Right kidney (tissue), 1 donor: ENCODE results near the gene C6orf136.

Experiments
- DNase-seq: peaks from one replicate; pipeline ENCODE4 v3.0.0-alpha.2; 2016

The C6orf136 gene

DNA sequence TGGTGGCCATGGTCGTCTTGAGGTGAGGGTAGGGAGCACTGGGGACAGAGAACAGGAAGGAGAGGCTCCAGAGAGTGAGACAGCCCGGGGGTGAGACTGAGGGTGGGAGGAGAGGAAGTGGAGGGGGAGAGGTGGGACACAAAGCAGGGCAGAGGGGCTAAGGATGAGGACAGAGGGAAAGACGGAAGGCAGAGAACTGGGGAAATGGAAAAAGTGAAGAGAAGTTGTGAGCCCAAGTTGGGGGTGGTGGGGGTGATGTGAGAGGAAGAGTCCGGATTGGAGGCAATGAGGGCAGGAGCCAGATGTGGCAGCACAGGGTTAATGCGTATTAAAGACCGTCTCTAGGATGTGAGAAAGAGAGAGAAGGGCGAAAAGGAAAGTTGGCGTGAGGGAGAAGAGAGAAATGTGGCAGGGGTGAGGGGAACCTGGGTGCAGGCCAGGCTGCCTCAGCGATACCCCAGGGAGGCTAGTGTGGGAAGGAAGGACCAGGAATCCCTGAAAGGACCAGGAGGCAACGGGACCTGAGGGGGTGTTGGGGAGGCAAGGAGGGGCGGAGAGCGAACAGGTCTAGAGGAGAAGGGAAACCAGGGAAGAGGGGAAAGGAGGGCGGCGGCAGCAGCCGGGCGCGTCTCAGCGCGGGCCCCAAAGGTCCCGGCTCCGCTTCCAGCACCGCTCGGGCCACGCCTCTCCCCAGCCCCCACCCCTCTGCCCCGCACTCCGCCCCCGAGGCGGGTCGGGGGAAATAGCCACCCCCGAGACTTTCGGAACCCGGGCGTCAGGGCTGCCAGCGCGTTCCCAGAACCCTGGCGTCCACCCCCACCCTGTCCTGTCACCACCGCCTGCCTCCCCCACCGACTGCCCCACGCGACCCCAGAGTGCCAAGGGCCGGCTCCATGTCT is 39.3 kb downstream of the C6orf136 start, which contains the start of gene PPP1R18:
TSS of gene PPP1R18 (minus strand) at position 637 of the 899 bp plus-strand sequence. CDS start at position 10, 627 bp downstream.
- DNase-seq, result peak; percentile 68

DNA sequence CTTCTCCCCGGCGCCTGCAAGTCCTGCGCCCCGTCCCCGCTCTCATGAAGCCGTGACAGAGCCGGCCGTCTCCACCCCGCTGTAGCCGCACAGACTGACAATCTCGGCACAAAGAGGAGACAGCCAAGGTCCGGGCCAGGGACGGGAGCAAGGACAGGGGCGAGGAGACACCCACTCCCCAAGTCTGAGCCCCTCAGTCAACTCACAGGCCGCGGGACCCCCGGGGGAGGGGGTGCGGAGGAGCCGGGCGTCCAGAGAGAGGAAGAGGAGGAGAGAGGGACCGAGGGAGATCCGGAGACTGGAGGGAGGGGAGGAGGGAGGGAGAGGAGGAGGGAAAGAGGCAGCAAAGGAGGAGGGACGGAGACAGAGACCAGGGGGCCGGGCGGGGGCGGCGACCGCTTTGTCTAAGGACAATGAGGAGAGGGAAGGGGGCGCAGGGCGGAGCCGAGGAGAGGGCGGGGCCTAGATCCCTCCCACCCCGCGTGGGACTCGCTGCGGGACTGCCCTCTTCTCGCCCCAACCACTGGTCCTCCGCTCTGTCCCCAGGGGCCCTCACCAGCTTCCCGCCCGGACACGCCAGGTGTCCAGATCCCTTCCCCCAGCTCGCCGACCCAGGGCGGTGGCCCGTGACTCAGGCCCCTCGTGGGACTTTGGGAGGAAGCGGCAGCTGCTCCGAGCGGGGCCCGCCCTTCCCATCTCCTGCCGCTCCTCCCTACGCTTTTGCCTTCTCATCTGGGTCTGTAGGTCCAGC is 40.1 kb downstream of the C6orf136 start:
- peak; percentile 90 for DNase-seq

DNA sequence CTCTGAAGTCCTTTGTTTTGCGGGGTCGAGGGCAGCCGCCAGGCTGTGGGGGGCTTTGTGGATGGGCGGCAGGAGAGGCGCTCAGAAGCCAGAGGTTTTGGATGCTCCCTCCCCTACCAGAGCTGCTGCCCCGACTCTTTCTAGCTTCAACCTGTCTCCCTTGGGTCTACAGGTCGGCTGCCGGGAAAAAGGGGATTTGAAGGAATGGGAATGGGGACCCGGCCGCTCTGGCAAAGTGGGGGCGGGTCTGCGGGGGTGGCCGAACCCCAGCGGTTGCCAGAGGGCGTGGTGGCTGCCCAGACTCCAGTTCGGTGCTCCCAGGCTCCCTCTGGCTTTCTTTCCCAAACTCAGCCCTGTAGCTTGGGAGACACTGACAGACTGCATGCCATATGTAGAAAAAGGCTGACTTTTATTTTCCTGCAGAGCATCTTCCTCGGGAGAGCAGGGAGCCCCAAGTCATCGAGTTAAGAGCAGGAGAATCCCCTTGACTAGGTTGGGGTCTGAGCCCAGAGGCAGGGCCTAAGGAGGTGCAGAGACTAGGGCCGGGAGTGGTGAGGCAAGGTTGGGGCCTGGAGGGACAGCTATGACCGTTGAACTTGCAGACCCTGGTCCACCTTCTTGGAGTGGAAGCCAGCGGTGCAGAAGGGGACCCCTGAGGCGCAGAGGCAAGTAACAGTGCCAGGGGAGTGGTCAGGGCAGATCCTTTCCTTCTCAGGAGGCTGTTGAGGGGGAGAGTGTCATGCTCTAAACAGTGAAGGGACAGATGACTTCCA is 40.9 kb downstream of the C6orf136 start:
- DNase-seq, result no peak

DNA sequence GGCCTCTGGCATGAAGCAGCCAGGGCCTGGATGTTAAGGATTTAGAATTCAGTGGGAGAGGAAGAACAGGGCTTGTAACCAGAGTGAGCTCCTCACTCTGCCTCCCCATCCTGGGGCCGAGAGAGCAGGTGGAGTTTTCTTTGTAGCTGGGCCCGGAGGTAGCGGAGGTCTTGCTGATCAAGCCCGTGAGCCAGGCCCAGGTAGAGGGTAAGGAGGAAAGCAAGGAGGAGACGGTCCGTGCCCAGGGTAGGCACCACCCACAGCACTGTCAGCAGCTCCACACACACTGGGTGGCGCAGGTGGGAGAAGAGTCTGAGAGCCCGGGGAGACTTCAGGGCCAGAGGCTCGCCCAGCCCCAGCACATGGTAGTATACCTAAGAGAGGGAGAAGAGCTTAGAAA is 41.6 kb downstream of the C6orf136 start:
- no peak for DNase-seq

DNA sequence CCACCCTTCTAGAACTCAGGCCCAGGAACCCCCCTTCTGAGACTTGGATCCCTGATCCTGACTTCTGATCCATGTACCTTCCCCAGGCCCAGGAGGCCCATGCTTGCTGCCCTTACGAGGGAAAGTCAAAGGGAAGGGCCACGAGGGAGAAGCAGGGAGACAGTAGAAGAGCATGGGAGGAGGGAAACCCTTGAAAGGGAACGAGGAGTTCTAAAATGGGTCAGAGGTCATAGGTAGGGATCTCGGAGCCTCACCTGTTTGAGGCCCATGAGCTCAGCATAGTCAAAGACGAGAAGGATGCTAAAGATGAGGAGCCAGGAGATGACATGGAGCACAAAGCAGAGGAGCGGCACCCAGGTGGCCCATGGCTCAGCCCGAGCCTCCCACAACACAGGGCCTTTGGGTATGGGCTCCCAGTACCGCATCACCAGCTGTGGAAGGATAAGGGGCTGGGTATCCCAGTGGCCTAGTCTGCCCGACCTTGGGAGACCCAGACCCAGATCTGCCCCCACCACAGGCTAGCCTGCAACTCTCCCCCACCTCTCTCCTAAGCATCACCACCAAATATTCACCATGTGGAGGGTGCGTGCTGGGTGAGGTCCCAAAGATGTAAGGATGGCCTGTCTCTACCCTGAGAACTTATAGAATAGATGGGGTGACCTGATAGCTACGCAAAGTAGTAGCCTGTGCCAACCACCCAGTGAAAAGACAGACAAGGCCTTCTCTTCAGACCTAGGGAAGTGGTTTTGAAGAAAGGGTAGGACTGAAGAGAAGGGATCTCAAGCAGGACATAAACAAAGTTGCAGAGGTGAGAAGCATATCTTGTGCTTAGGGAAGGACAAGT is 42.3 kb downstream of the C6orf136 start:
- no peak for DNase-seq

DNA sequence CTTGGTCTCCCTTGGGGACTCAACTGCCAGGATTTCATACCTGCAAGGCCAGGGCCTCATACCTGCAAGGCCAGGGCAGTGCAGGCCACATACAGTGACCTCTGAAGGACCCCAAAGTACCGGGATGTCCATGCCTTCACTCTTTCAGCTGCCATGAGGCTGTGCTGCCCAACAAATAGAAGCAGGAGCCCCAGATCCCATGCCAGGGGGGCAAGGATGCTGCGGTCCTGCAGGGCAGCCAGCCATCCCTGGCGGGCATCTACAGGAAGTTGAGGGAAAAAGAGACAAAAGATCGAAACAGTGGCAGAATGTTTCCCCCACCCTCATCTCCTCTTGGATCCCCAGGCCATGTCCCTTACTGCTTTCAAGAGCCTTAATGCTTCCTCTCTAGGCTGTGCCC is 43.1 kb downstream of the C6orf136 start:
- no peak for DNase-seq

DNA sequence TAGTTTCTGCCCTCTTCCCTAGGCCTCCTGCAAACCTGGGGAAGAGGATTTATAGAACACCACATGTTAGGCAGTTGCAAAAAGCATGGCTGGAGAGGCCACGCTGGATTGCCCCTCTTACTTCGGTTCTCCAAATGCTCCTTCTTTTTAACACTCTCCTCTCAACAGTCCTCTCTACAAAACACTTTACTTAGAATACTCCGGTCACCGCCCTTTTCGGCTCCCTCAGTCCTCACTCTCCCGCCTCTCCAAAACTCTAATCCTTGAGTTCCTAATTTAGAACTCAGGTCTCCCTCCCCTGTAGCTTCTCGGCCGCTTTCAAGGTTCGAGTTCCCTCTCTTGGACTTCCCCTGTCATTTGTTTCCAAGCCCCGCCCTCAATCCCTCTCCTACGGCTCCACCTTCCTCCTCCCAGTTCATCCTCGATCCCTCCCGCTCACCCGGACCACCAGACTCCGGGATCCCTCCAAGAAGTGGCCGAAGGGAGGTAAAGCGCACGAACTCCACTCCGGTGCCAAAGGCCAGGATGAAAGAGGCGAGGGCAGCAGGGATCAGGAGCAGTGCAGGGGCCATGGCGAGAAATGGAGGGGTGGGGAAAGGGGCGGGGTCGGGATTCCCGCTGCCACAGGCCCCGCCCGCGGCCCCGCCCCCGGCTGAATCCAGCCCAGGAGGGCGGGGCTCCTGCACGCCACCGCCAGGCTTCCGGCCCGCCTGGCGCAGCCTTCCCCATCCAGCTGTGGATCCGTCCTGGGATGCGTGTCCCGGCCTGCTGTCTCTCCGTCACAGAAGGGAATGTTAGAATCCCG is 43.7 kb downstream of the C6orf136 start, which contains the start of gene NRM:
TSS of gene NRM (minus strand) at position 582 of the 805 bp plus-strand sequence. CDS start at position 572, 10 bp downstream.
- peak; percentile 96 for DNase-seq

DNA sequence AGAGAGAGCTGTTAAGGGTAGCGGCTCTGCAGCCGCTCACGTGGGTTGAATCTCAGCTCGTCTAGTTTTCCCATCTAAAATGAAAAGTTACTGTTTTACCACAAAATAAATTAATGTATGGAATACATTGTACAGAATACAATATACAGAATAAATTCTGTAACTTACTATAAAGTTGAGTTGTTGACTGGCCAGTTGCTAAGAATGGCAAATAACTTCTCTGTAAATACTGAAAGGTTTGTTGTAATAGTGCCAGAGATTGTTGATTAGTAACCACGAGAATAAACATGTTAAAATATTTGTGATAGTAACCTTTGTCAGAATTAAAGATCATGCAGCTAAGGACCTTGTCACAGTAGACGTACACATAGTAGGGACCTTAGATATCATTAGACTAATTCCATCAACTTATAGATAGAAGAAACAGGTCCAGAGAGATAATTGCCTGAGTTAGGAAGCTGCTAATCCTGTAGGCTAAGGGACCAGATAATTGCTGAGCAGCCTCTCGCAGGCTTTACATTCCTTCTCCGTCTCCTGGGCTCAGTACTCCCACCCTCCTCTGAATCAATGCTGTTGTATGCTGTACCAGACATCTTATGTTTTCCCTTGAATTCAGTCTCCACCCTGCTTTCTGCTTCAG is 44.4 kb downstream of the C6orf136 start:
- DNase-seq, result no peak

DNA sequence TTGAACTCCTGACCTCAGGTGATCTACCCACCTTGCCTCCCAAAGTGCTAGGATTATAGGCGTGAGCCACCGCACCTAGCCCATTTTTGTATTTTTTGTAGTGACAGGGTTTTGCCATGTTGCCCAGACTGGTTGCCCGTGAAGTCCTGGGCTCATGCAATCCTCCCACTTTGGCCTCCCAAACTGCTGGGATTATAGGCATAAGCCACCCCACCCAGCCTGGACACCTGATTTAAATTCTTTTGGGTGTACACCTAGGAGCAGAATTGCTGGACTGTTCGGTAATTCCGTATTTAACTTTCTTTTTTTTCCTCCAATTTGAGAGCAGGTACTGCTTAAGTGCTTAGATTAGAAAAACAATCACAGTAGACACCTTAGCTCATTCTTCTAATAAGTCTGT is 49.5 kb downstream of the C6orf136 start:
- DNase-seq, result no peak

DNA sequence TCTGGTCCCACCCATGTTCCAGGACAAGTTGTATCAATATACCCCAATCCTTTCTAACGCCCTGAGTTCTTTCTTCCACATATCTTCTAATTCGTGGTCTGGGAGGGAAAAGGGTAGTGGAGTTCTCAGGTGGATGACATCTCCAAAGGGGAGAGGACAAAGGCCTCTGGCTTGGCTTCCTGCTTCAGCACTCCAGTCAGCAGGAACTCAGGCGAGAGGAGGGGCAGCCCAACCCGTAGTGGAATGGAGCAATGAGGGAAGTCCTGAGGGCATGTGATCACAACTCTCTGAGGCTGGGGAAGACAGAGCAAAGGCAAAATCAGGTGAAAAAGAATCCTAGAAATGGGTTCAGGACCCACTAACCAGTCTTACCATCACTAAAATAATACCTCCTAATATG is 53.4 kb downstream of the C6orf136 start:
- no peak for DNase-seq
